Measurements from ENCODE around the gene CEBPZOS. TPM values are rescaled to one million over a fixed set of nuclear protein-coding genes. Genes with fewer than 3 reads are reported as not detected.

The CEBPZOS gene
- total and polyA plus RNA-seq, 2 of the 4 experiments (the other 2 are of a cell fraction), result 16.8 to 31.5 TPM

DNA sequence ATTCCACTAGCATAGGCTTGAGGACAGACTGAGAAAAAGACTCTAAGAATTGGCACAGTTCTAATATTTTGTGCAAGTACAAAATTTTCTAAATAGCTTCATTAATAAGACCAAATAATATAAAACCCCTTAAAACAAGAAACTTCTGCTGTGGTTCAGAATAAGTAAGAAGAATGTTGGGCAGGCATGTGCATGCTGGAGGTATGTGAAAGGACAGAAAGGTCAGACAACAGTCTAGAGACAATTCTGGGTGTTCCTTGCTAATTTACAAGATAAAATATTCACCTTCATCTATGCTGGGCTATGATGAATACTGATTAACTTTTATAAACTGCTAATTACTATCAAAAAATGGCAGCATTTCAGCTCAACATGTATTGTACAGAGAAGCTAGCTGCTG lies 14.9 kb downstream of the CEBPZOS start:
- Histone ChIP-seq H4K91ac (ENCODE audit: insufficient read depth, low read depth, low read length) (no peak overlapping the region), H3K23ac (ENCODE audit: low read depth, low read length) (no peak overlapping the region), H3K4me3 (ENCODE audit: insufficient read depth, low read depth, low read length) (no peak overlapping the region), H2AFZ (replicated peaks; ENCODE audit: low read length, poor library complexity) (no peak overlapping the region), H3K14ac (replicated peaks; ENCODE audit: low read depth, low read length) (no peak overlapping the region), H4K5ac (ENCODE audit: low read depth, low read length) (no peak overlapping the region), H3K27ac (ENCODE audit: insufficient read depth, low read length) (no peak overlapping the region), H3K4me1 (ENCODE audit: control insufficient read depth, insufficient read depth, low read length) (no peaks in the 10 kb centered on the region), H2BK20ac (ENCODE audit: low read depth, low read length) (no peak overlapping the region), H3K9ac (ENCODE audit: low read depth, low read length) (no peak overlapping the region), H3K18ac (ENCODE audit: low read depth, low read length) (no peak overlapping the region), H3K4me2 (ENCODE audit: low read depth, low read length) (no peak overlapping the region), H3K9me1 (ENCODE audit: insufficient read depth, low read length) (no peaks in the 10 kb centered on the region), H2AK5ac (ENCODE audit: low read depth, low read length) (no peak overlapping the region), H3K9me3 (ENCODE audit: control insufficient read depth, insufficient read depth, low read length) (no peaks in the 10 kb centered on the region; the same call in 1 of the 2 replicates), H2BK5ac (ENCODE audit: low read depth, low read length, poor library complexity, severe bottlenecking) (no peak overlapping the region), H2AK9ac (replicated peaks; ENCODE audit: low read depth, low read length, poor library complexity) (no peak overlapping the region), H3K79me1 (ENCODE audit: low read depth in 1 of 2, low read length in 2 of 2) (peaks cover 6 to 18% of the 10 kb centered on the region in 2 experiments), H4K8ac (ENCODE audit: low read depth in 2 of 2, low read length in 2 of 2) (no peak overlapping the region), H3K4ac (ENCODE audit: low read depth, low read length) (no peak overlapping the region), H3K56ac (ENCODE audit: extremely low read depth, insufficient read depth, low read length) (no peak overlapping the region), H4K20me1 (ENCODE audit: insufficient read depth, low read length) (no peaks in the 10 kb centered on the region), H3K27me3 (ENCODE audit: control insufficient read depth, insufficient read depth, low read length) (no peaks in the 10 kb centered on the region), H3K36me3 (ENCODE audit: control insufficient read depth, insufficient read depth, low read length) (peaks cover 32% of the 10 kb centered on the region), H2BK120ac (ENCODE audit: low read depth, low read length) (no peak overlapping the region), H2BK15ac (ENCODE audit: low read depth, low read length) (no peak overlapping the region)
- ChIA-PET CTCF (interaction anchor here (0.6 kb wide), 1 partner anchor 1132 kb away, joined by 3 read pairs; no protein-coding TSS in a partner anchor), POLR2A (ENCODE audit: unreplicated experiment) (no interaction called here)
- ATAC-seq (ENCODE audit: low read depth) (peak; percentile 51), DNase-seq (peak; percentile 26)
- no TSS peak for BruUV-seq (replicated peaks)
- intact Hi-C loops (cut with micrococcal nuclease) (loop anchor here (5.0 kb wide), 1 partner anchor 54 kb away; the partner anchor contains the start of gene EIF2AK2), in situ Hi-C loops (cut with MboI; ENCODE audit: low sequenced_read_pairs) (no loop called here), dilution Hi-C loops (cut with HindIII; ENCODE audit: low sequenced_read_pairs, unreplicated experiment) (no loop called here)
- TF ChIP-seq BHLHE40 (IDR thresholded peaks at IDR 0.05; ENCODE audit: low read depth, low read length) (peak; percentile 6; the same call in 1 of the 2 replicates), MXI1 (IDR thresholded peaks at IDR 0.05; ENCODE audit: borderline replicate concordance, low read depth, low read length) (no peak)
